ENCODE data around the gene COPS7B.

Gene COPS7B

GRCh38 chr2:231780909-231781797 is 5.1 kb upstream of the COPS7B start, which contains the start of gene PDE6D (continued):
- TF ChIP-seq PBX3 (CRISPR knock-in tag; IDR thresholded peaks at IDR 0.05), result peak; percentile 97; the same call in 1 of the 2 replicates
- TF ChIP-seq PRDM10 (tag by site-specific recombination; IDR thresholded peaks at IDR 0.05), result peak; percentile 91
- TF ChIP-seq ZNF843 (tag by site-specific recombination; IDR thresholded peaks at IDR 0.05), result 0 out of 2 replicates have a peak, but pooled peaks have one; percentile 9
- no peak for TF ChIP-seq ZBTB10 (tag by site-specific recombination; IDR thresholded peaks at IDR 0.05)
- TF ChIP-seq ZNF174 (tag by site-specific recombination; IDR thresholded peaks at IDR 0.05), result no peak
- TF ChIP-seq ZBTB8A (tag by site-specific recombination; IDR thresholded peaks at IDR 0.05), result no peak
- TF ChIP-seq ZNF544 (tag by site-specific recombination; IDR thresholded peaks at IDR 0.05), result no peak
- TF ChIP-seq ZNF514 (tag by site-specific recombination; IDR thresholded peaks at IDR 0.05), result no peak
- no peak for TF ChIP-seq ZSCAN30 (tag by site-specific recombination; IDR thresholded peaks at IDR 0.05)
- TF ChIP-seq PATZ1 (tag by site-specific recombination; IDR thresholded peaks at IDR 0.05), result peak; percentile 93
- TF ChIP-seq ZNF670 (tag by site-specific recombination; IDR thresholded peaks at IDR 0.05; ENCODE audit: low read depth), result no peak
- no peak for TF ChIP-seq ZNF433 (tag by site-specific recombination; IDR thresholded peaks at IDR 0.05; ENCODE audit: low read depth)
- TF ChIP-seq KLF9 (tag by site-specific recombination; IDR thresholded peaks at IDR 0.05; ENCODE audit: low read depth), result peak; percentile 81
- TF ChIP-seq MZF1 (tag by site-specific recombination; IDR thresholded peaks at IDR 0.05; ENCODE audit: borderline replicate concordance), result no peak
- no peak for TF ChIP-seq ZNF138 (tag by site-specific recombination; IDR thresholded peaks at IDR 0.05; ENCODE audit: borderline replicate concordance)
- TF ChIP-seq ZNF280D (tag by site-specific recombination; IDR thresholded peaks at IDR 0.05), result no peak
- TF ChIP-seq ZIC2 (tag by site-specific recombination; IDR thresholded peaks at IDR 0.05), result peak; percentile 82
- no peak for TF ChIP-seq ZNF239 (tag by site-specific recombination; IDR thresholded peaks at IDR 0.05)
- TF ChIP-seq ZNF121 (tag by site-specific recombination; IDR thresholded peaks at IDR 0.05), result no peak
- no peak for TF ChIP-seq BCL6B (tag by site-specific recombination; IDR thresholded peaks at IDR 0.05)
- TF ChIP-seq ZNF621 (tag by site-specific recombination; IDR thresholded peaks at IDR 0.05), result no peak
- TF ChIP-seq ZNF366 (tag by site-specific recombination; conservative IDR thresholded peaks at IDR 0.05), result 0 out of 2 replicates have a peak, but pooled peaks have one; percentile 20
- no peak for TF ChIP-seq ZNF302 (tag by site-specific recombination; IDR thresholded peaks at IDR 0.05; ENCODE audit: low read depth)

Data from HEK293 (cell line).